K562 (cell line): ENCODE measurements around the gene AHCYL2. TPM values are rescaled to one million over a fixed set of nuclear protein-coding genes. Genes with fewer than 3 reads are reported as not detected.
A peak's percentile ranks its signal among the peaks of the same experiment; 100 is the strongest.

ENCODE experiments used
- CEBPG ChIP-seq, 3 experiments: fragments of 200-800 bp in 1 of 3; sonication (Bioruptor generic) in 1 of 3; sonication (generic) in 1 of 3; formaldehyde crosslinking in 1 of 3; IDR thresholded peaks in 2 of 3; conservative IDR thresholded peaks in 1 of 3; 2 replicates each; pipeline versions ENCODE4 v1.6.1 to v1.8.0; 2016 to 2022; ENCODE audit warnings: missing compliant biosample characterization in 2 of 3, missing genetic modification characterization in 2 of 3, mild to moderate bottlenecking in 1 of 3, missing genetic modification reagents in 1 of 3
- CREB1 ChIP-seq, 2 experiments: sonication (generic) in 1 of 2; formaldehyde crosslinking in 1 of 2; IDR thresholded peaks; 2 replicates each; pipeline versions ENCODE4 v1.6.1 to v1.8.0; 2012 to 2022; ENCODE audit warnings: inconsistent platforms in 1 of 2, mild to moderate bottlenecking in 1 of 2, missing genetic modification reagents in 1 of 2, moderate library complexity in 1 of 2
- EP300 ChIP-seq: IDR thresholded peaks from 2 replicates; pipeline ENCODE4 v1.6.1; 2012; ENCODE audit warnings: low read length, improper control_type of control experiment
- ESRRB ChIP-seq: fragments of 250-450 bp; sonication (Bioruptor Pico); IDR thresholded peaks from 2 replicates; pipeline ENCODE4 v1.5.0; 2020; ENCODE audit warnings: mild to moderate bottlenecking, moderate library complexity, borderline replicate concordance
- GATAD2A ChIP-seq: fragments of 450-650 bp; IDR thresholded peaks from 2 replicates; pipeline ENCODE4 v1.6.1; 2017
- GTF2E2 ChIP-seq: fragments of 200-800 bp; sonication (Bioruptor generic); IDR thresholded peaks from 2 replicates; pipeline ENCODE4 v1.6.1; 2016; ENCODE audit warnings: missing genetic modification characterization, missing compliant biosample characterization
- ILF3 ChIP-seq: fragments of 450-650 bp; IDR thresholded peaks from 2 replicates; pipeline ENCODE4 v1.6.1; 2018; ENCODE audit warnings: antibody characterized with exemption, mild to moderate bottlenecking, moderate library complexity, borderline replicate concordance
- NCOA2 ChIP-seq, 2 experiments: fragments of 450-650 bp; IDR thresholded peaks; 2 replicates each; pipeline ENCODE4 v1.6.1; 2018; ENCODE audit warnings: mild to moderate bottlenecking in 2 of 2, moderate library complexity in 1 of 2; ENCODE audit not compliant: partially characterized antibody in 2 of 2
- POLR2H ChIP-seq: IDR thresholded peaks from 2 replicates; pipeline ENCODE4 v1.6.1; 2016; ENCODE audit warnings: missing genetic modification characterization, low read depth, mild to moderate bottlenecking, control low read depth, missing compliant biosample characterization, moderate library complexity
- PTRF ChIP-seq: fragments of 450-650 bp; IDR thresholded peaks from 2 replicates; pipeline ENCODE4 v1.6.1; 2016; ENCODE audit warnings: mild to moderate bottlenecking, missing genetic modification characterization, missing compliant biosample characterization
- SMARCA4 ChIP-seq: fragments of 450-650 bp; IDR thresholded peaks from 2 replicates; pipeline ENCODE4 v1.6.1; 2016
- SMARCE1 ChIP-seq: fragments of 450-650 bp; IDR thresholded peaks from 2 replicates; pipeline ENCODE4 v1.7.1; 2016; ENCODE audit warnings: mild to moderate bottlenecking
- SOX6 ChIP-seq: fragments of 450-650 bp; IDR thresholded peaks from 2 replicates; pipeline ENCODE4 v1.6.1; 2014; ENCODE audit warnings: mild to moderate bottlenecking
- ZKSCAN1 ChIP-seq: fragments of 150-350 bp; IDR thresholded peaks from 2 replicates; pipeline ENCODE4 v1.6.1; 2016; ENCODE audit warnings: low read depth, low read length
- ZNF695 ChIP-seq: fragments of 450-650 bp; formaldehyde crosslinking; IDR thresholded peaks from 2 replicates; pipeline ENCODE4 v1.4.0; 2020; ENCODE audit warnings: mild to moderate bottlenecking, moderate library complexity
- ZNF77 ChIP-seq: fragments of 250-450 bp; sonication (Bioruptor Pico); IDR thresholded peaks from 2 replicates; pipeline ENCODE4 v1.5.0; 2020
- polyA plus RNA-seq, 8 experiments: library from polyadenylated mRNA; depleted of rRNA in 4 of 8; stranded (reverse) in 5 of 8; unstranded in 3 of 8; fragments of >200 nt; fragmentation: Nextera tagmentation in 2 of 8; fragmentation: Illumina TruSeq in 1 of 8; extraction: Ambion mirVana in 2 of 8; extraction: Trizol in 1 of 8; gene quantifications; 2 replicates each; pipeline versions ENCODE4 v1.2.1 to v1.2.3, GENCODE V29; 2011 to 2014; ENCODE audit warnings: inconsistent platforms in 1 of 8, missing spikeins in 1 of 8
- total RNA-seq, 7 experiments: library from RNA; depleted of rRNA in 6 of 7; stranded (reverse); fragments of >200 nt in 6 of 7; fragmentation: Illumina TruSeq in 2 of 7; extraction: Trizol in 2 of 7; gene quantifications; 2 replicates each; pipeline versions ENCODE4 v1.2.1 to v1.2.3, GENCODE V29; 2011 to 2021; ENCODE audit warnings: low replicate concordance in 1 of 7
- TF ChIP-seq, protein P1 (sequence below), 2 experiments: fragments of 450-650 bp; IDR thresholded peaks; 2 replicates each; pipeline ENCODE4 v1.6.1; 2018; ENCODE audit warnings: mild to moderate bottlenecking in 2 of 2, low read depth in 1 of 2; ENCODE audit not compliant: partially characterized antibody in 2 of 2
- TF ChIP-seq, protein P2 (sequence below): sonication (generic); formaldehyde crosslinking; IDR thresholded peaks from 2 replicates; pipeline ENCODE4 v1.5.0; 2020; ENCODE audit warnings: missing genetic modification reagents
- TF ChIP-seq, protein P3 (sequence below): fragments of 450-650 bp; formaldehyde crosslinking; IDR thresholded peaks from 2 replicates; pipeline ENCODE4 v1.4.0; 2022; ENCODE audit warnings: missing genetic modification characterization
- TF ChIP-seq, protein P4 (sequence below): sonication (generic); formaldehyde crosslinking; IDR thresholded peaks from 2 replicates; pipeline ENCODE4 v1.8.1; 2022; ENCODE audit warnings: missing genetic modification reagents

Gene AHCYL2
- total and polyA plus RNA-seq, 9 of the 15 experiments (the other 6 are each of a cell fraction or from before 2014, with no cell fraction given), result 0.93 to 10.5 (median 5.2) TPM

DNA sequence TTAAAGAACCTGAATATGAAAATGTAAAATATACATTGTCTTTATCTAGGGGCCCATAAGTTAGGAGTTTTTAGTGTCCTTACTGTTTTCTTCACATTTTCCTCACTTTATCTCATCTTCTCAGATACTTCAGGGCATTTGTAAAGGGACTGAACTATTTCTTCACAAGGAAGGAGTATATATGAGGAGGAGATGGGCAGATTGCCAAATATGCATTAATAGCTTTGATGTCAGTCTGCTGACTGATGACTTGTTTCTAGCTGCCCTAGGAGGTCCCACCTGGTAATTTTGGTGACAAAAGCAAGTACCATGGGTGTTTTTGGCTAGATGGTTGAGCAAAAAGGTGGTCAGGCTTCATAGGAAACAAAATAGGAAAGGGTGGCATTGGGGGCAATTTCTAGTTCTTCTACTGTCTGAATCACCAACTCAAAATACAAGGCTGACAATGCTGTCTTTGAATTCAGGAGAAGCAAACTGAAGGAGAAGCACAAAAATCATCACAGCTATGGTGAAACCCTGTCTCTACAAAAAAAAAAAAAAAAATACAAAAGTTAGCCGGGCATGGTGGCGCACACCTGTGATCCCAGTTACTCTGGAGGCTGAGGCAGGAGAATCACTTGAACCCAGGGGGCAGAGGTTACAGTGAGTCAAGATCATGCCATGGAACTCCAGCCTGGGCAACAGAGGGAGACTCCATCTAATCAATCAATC, 199.0 kb downstream of the AHCYL2 start (continued):
- TF ChIP-seq, protein P1, sequence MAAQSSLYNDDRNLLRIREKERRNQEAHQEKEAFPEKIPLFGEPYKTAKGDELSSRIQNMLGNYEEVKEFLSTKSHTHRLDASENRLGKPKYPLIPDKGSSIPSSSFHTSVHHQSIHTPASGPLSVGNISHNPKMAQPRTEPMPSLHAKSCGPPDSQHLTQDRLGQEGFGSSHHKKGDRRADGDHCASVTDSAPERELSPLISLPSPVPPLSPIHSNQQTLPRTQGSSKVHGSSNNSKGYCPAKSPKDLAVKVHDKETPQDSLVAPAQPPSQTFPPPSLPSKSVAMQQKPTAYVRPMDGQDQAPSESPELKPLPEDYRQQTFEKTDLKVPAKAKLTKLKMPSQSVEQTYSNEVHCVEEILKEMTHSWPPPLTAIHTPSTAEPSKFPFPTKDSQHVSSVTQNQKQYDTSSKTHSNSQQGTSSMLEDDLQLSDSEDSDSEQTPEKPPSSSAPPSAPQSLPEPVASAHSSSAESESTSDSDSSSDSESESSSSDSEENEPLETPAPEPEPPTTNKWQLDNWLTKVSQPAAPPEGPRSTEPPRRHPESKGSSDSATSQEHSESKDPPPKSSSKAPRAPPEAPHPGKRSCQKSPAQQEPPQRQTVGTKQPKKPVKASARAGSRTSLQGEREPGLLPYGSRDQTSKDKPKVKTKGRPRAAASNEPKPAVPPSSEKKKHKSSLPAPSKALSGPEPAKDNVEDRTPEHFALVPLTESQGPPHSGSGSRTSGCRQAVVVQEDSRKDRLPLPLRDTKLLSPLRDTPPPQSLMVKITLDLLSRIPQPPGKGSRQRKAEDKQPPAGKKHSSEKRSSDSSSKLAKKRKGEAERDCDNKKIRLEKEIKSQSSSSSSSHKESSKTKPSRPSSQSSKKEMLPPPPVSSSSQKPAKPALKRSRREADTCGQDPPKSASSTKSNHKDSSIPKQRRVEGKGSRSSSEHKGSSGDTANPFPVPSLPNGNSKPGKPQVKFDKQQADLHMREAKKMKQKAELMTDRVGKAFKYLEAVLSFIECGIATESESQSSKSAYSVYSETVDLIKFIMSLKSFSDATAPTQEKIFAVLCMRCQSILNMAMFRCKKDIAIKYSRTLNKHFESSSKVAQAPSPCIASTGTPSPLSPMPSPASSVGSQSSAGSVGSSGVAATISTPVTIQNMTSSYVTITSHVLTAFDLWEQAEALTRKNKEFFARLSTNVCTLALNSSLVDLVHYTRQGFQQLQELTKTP (IDR thresholded peaks at IDR 0.05; ENCODE audit: low read depth in 1 of 2, partially characterized antibody in 2 of 2), result no peak
- TF ChIP-seq EP300, result peak; percentile 74
- TF ChIP-seq ESRRB, result no peak
- TF ChIP-seq SMARCE1, result peak; percentile 89
- TF ChIP-seq, protein P2, sequence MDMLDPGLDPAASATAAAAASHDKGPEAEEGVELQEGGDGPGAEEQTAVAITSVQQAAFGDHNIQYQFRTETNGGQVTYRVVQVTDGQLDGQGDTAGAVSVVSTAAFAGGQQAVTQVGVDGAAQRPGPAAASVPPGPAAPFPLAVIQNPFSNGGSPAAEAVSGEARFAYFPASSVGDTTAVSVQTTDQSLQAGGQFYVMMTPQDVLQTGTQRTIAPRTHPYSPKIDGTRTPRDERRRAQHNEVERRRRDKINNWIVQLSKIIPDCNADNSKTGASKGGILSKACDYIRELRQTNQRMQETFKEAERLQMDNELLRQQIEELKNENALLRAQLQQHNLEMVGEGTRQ, result no peak
- no peak for TF ChIP-seq POLR2H
- TF ChIP-seq, protein P3, sequence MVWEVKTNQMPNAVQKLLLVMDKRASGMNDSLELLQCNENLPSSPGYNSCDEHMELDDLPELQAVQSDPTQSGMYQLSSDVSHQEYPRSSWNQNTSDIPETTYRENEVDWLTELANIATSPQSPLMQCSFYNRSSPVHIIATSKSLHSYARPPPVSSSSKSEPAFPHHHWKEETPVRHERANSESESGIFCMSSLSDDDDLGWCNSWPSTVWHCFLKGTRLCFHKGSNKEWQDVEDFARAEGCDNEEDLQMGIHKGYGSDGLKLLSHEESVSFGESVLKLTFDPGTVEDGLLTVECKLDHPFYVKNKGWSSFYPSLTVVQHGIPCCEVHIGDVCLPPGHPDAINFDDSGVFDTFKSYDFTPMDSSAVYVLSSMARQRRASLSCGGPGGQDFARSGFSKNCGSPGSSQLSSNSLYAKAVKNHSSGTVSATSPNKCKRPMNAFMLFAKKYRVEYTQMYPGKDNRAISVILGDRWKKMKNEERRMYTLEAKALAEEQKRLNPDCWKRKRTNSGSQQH (CRISPR knock-in tag), result no peak
- 0 out of 2 replicates have a peak, but pooled peaks have one; percentile 41 for TF ChIP-seq GATAD2A
- TF ChIP-seq ZNF77, result no peak
- TF ChIP-seq ZKSCAN1, result 0 out of 2 replicates have a peak, but pooled peaks have one; percentile 21
- TF ChIP-seq PTRF (tag), result no peak
- TF ChIP-seq ILF3, result no peak
- no peak for TF ChIP-seq GTF2E2 (tag)
- TF ChIP-seq NCOA2 (IDR thresholded peaks at IDR 0.05; ENCODE audit: partially characterized antibody in 2 of 2), result peak in 1 of 2 experiments; percentile 22
- peak; percentile 82; the same call in 1 of the 2 replicates for TF ChIP-seq SOX6
- TF ChIP-seq CREB1 (IDR thresholded peaks at IDR 0.05), result 0 out of 2 replicates have a peak, but pooled peaks have one; percentile 51
- TF ChIP-seq CREB1 (CRISPR knock-in tag; IDR thresholded peaks at IDR 0.05), result no peak
- TF ChIP-seq SMARCA4, result peak; percentile 89
- TF ChIP-seq CEBPG (CRISPR knock-in tag; IDR thresholded peaks at IDR 0.05), result no peak
- peak; percentile 59 to 77; a peak in 3 of 4 replicates for TF ChIP-seq CEBPG (tag; conservative IDR thresholded peaks at IDR 0.05 in 1 of 2, IDR thresholded peaks at IDR 0.05 in 1 of 2)
- no peak for TF ChIP-seq ZNF695 (CRISPR knock-in tag)
- TF ChIP-seq, protein P4, sequence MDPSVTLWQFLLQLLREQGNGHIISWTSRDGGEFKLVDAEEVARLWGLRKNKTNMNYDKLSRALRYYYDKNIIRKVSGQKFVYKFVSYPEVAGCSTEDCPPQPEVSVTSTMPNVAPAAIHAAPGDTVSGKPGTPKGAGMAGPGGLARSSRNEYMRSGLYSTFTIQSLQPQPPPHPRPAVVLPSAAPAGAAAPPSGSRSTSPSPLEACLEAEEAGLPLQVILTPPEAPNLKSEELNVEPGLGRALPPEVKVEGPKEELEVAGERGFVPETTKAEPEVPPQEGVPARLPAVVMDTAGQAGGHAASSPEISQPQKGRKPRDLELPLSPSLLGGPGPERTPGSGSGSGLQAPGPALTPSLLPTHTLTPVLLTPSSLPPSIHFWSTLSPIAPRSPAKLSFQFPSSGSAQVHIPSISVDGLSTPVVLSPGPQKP (CRISPR knock-in tag), result no peak
